GM18951 (cell line): ENCODE measurements around the gene CBFA2T2.
"Not testable (repeated sequence)": the region's sequence is repeated elsewhere in the genome, so short reads cannot be mapped to it uniquely, and the experiment has no call there.

ENCODE experiments used
- POLR2A ChIP-seq: IDR thresholded peaks from 4 replicates; pipeline ENCODE4 v1.6.1; 2011; ENCODE audit warnings: mild to moderate bottlenecking; ENCODE audit not compliant: insufficient read length, insufficient read depth; ENCODE audit errors: extremely low read depth
- in situ Hi-C: fragments of 300-500 bp; cut with MboI; formaldehyde crosslinking; loops from one replicate; pipeline ENCODE4 v1.12.0; 2022; ENCODE audit warnings: low sequenced_read_pairs, mixed read lengths, inconsistent platforms; ENCODE audit not compliant: unreplicated experiment

The CBFA2T2 gene

GRCh38 chr20:33477386-33478234, 12.3 kb upstream of the CBFA2T2 start:
- in situ Hi-C loops, result no loop called here
- TF ChIP-seq POLR2A, result no peak

GRCh38 chr20:33480048-33480447, 9.8 kb upstream of the CBFA2T2 start:
- no peak for TF ChIP-seq POLR2A
- in situ Hi-C loops, result no loop called here

- TF ChIP-seq POLR2A, result no peak
- in situ Hi-C loops, result no loop called here
Measured at GRCh38 chr20:33481431-33481941, 8.4 kb upstream of the CBFA2T2 start.

GRCh38 chr20:33482581-33482980, 7.3 kb upstream of the CBFA2T2 start:
- in situ Hi-C loops, result no loop called here
- TF ChIP-seq POLR2A, result no peak

DNA sequence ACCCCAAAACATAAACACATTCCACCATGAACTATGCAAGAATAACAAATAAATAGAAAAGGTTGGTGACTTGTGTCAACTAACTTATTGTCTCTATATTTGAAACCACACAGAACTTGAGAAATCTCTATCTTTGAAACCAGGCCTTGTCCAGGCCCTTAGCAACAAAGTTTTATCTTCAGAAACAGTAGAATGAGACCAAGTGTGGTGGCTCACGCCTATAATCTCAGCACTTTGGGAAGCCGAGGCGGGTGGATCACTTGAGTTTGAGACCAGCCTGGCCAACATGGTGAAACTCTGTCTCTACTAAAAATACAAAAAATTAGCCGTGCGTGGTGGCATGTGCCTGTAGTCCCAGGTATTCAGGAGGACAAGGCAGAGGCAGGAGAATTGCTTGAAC, 6.7 kb upstream of the CBFA2T2 start:
- in situ Hi-C loops, result not testable (repeated sequence)

- TF ChIP-seq POLR2A, result no peak
- in situ Hi-C loops, result no loop called here
Measured at GRCh38 chr20:33488201-33488600, 1.7 kb upstream of the CBFA2T2 start.

DNA sequence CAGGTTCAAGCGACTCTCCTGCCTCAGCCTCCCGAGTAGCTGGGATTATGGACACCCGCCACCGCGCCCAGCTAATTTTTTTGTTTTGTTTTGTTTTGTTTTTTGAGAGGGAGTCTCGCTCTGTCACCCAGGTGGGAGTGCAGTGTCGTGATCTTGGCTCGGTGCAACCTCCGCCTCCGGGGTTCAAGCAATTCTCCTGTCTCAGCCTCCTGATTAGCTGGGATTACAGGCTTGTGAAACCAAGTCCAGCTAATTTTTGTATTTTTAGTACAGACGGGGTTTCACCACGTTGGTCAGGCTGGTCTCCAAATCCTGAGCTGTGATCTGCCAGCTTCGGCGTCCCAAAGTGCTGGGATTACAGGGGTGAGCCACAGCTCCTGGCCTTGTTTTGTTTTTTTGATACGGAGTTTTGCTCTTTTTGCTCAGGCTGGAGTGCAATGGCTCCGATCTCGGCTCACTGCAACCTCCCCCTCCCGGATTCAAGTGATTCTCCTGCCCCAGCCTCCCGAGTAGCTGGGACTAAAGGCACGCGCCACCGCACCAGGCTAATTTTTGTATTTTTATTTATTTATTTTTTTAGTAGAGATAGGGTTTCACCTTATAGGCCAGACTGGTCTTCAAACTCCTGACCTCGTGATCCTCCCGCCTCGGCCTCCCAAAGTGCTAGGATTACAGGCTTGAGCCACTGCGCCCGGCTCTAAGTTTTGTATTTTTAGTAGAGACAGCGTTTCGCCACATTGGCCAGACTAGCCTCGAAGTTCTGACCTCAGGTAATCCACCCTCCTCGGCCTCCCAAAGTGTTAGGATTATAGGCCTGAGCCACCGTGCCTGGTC, 1.0 kb upstream of the CBFA2T2 start:
- in situ Hi-C loops, result not testable (repeated sequence)

- in situ Hi-C loops, result no loop called here
- TF ChIP-seq POLR2A, result peak; percentile 96
Measured at GRCh38 chr20:33489495-33490022, 337 bp upstream of the CBFA2T2 start.

DNA sequence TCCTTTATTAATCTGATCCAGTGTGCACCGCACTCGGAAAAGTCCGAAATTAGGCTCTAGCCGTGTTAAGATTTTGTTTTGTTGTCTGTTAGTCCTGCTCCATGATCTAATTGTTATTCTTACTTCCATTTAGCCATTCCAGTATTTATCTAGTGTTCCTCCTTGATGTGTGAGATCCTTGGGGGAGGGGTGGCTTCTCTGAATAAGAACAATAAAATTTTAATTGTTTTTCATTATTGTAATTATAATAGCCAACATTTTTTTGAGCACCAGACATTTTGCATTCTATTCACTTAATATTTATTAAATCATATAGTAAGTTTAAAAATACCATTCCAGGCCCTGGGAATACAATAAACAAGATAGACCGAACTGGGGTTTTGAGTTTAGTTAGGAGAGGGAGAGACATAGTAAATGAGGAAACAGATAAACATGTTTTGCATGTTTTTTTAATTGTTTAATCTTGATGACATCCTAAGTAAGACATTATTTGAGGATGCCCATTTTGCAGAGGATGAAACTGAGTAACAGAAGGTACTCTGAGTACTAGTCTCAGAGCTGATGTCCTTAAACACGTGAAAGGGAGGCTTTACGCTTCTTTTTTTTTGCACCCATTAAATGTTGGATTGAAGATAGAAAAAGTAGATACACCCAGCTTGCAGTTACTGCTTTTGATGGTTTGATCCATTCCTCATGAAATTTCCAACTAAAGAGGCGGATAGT, 1.2 kb downstream of the CBFA2T2 start:
- TF ChIP-seq POLR2A, result no peak
- in situ Hi-C loops, result no loop called here

GRCh38 chr20:33493076-33493766, 3.3 kb downstream of the CBFA2T2 start:
- TF ChIP-seq POLR2A, result no peak
- in situ Hi-C loops, result no loop called here

- in situ Hi-C loops, result not testable (repeated sequence)
Measured at GRCh38 chr20:33496776-33497175, 6.9 kb downstream of the CBFA2T2 start.

DNA sequence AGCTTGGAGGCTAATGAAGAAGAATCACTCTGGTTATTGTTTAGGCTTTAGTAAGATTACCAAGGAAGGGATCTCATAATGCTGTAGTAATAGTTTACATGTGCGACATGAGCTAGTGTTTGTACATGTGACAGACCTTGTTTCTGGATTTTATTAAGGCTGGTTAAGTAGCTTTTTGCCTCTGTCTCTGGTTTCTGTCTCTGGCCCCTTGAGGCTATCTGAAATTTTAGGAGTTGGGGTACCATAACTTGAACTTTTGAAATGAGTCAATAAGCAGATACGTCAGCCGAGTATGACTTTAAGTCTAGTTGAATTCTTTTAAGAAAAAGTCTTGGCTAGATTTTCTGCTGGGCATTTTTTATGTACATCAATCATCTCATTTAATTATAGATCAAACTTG, 9.5 kb downstream of the CBFA2T2 start:
- in situ Hi-C loops, result no loop called here
- no peak for TF ChIP-seq POLR2A

- in situ Hi-C loops, result no loop called here
- no peak for TF ChIP-seq POLR2A
Measured at GRCh38 chr20:33501000-33501399, 11.1 kb downstream of the CBFA2T2 start.
